NCI-H524 treated with DMSO at 0.1 percent for 48 hours (cell line): Measurements from ENCODE around the gene CCR8.
"Not testable (repeated sequence)": the region's sequence is repeated elsewhere in the genome, so short reads cannot be mapped to it uniquely, and the experiment has no call there.

Experiments
- DNase-seq: peaks from one replicate; lab custom pipeline; 2025; lab: John Stamatoyannopoulos, UW

Gene CCR8

GRCh38 chr3:39315420-39315819 lies 14.1 kb upstream of the CCR8 start:
- DNase-seq, result no peak

- DNase-seq, result no peak
Measured at GRCh38 chr3:39317571-39318169, 11.8 kb upstream of the CCR8 start.

DNA sequence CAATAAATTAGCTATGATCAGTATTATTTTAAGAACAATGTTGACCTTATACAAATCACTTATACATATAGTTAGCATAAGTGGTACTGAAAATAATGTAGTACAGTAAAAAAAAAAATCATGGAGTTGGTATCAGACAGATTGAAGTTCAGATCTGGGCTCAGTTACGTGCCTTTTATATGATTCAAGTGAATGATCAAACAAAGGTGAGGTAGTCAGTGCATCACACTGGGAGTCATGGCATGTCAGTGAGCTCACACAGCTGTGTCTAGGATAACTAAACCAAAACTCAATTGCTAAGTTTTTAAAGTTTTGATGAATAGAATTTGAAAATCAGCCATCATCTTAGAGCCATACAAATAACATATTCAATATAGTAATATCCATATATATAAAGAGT lies 11.2 kb upstream of the CCR8 start:
- no peak for DNase-seq

DNA sequence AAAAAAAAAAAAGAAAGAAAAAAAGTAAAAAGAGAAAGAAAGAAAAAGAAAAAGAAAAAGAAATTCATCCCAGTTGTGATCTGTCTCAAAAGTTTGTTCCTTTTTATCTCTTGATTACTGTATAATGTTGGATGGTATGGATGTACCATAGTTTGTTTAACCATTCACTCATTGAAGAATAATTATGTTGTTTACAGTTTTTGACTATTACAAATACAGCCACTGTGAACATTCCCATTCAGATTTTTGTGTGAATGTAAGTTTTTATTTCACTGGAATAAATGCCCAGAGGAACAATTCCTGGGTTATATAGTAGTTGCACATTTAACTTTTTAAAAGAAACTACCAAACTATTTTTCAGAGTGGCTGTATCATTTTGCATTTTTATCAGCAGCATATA lies 10.3 kb upstream of the CCR8 start:
- no peak for DNase-seq

DNA sequence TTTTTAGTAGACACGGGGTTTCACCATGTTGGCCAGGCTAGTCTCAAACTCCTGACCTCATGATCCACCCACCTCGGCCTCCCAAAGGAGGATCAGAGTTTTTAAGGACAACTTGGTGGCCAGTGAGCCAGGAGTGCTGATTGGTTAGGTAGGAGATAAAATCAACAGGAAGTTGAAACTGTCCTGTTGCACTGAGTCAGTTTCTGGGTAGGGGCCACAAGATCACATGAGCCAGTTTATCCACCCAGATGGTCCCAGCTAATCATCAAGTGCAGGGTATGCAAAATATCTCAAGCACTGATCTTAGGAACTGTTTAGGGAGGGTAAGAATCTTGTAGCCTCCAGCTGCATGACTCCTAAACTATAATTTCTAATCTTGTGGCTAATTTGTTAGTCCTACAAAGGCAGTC lies 7.9 kb upstream of the CCR8 start:
- DNase-seq, result not testable (repeated sequence)

GRCh38 chr3:39322209-39322715 lies 7.2 kb upstream of the CCR8 start:
- DNase-seq, result not testable (repeated sequence)

DNA sequence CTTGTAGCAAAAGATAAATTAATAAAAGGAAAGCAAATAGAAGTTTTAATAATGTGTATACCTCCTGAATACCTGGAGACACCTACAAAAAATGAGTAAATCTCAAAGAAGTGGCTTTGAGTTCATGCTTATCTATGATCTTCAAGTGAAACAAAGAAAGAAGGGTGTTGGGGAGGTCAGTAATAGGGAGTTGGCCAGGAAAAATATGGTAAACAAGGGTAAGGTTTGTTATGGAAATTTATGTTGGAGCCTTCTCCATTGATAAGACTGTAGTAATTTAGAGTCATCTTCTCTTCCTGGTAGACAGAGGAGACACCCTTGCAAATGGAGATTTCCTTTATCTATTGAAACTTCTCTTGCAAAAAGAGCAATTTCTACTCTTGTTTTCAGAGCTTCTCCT lies 6.6 kb upstream of the CCR8 start:
- no peak for DNase-seq

GRCh38 chr3:39323494-39323893 lies 6.0 kb upstream of the CCR8 start:
- no peak for DNase-seq

GRCh38 chr3:39325236-39325635 lies 4.3 kb upstream of the CCR8 start:
- DNase-seq, result no peak

DNA sequence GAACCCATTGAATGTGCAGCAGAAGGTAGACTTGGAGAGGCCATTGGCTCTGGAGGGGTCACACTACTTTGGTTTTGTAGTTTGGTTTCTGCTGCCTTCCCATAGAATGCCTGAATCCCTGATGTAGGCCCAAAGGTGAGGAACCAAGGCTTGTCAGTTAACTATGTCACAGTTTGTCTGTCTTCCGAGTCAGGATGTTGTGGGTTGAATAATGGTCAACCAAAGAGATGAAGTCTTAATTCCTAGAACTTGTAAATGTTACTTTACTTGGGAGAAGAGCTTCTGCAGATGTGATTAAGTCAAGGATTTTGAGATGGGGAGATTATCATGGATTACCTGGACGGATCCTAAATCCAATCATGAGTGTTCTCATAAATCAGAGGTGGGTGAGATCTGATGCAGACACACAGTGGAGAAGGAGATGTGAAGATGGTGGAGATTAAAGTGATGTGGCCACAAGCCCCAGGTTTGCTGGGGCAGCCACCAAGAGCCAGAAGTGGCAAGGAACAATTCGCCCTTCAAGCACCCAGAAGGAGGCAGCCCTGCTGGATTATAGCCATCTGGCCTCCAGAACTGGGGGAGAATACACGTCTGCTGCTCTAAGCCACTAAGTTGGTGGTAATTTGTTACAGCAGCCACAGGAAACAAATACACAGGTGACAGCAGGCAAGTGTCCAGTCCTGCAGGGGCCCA lies 2.3 kb upstream of the CCR8 start:
- DNase-seq, result no peak

GRCh38 chr3:39327746-39328349 lies 1.7 kb upstream of the CCR8 start:
- DNase-seq, result no peak

- no peak for DNase-seq
Measured at GRCh38 chr3:39330824-39331223, 1.3 kb downstream of the CCR8 start.

- no peak for DNase-seq
Measured at GRCh38 chr3:39332525-39332924, 3.0 kb downstream of the CCR8 start.

GRCh38 chr3:39333607-39334006 lies 4.1 kb downstream of the CCR8 start:
- DNase-seq, result no peak

GRCh38 chr3:39334205-39334604 lies 4.7 kb downstream of the CCR8 start:
- no peak for DNase-seq

DNA sequence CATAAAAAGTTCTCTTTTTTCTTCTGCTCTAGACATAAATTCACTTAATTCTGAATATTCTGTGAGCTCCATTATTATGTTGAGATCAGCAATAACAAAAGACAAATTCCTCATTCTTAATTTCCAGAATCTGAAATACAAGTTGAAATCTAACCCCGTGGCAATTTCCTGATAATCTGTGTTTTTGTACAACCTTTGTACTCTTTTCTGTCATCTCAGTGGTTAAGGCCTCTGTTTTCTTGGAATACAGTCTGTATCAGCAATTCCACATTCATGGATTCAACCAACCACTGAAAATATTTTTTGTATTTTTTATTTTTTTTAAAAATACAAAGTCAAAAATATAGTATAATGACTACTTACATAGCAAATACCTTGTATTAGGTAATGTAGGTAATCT lies 8.7 kb downstream of the CCR8 start:
- no peak for DNase-seq

DNA sequence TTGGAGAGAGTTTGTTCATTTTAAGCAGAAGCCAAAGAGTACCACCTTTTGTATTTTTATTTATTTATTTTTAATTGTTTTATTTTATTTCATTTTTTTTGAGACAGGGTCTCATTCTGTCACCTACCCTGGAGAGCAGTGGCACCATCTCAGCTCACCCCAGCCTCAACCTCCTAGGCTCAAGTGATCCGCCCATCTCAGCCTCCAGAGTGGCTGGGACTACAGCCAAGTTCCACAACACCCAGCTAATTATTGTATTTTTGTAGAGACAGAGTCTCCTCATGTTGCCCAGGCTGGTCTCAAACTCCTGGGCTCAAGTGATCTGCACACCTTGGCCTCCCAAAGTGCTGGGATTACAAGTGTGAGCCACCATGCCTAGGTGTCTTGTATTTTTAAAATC lies 9.6 kb downstream of the CCR8 start:
- DNase-seq, result no peak

- no peak for DNase-seq
Measured at GRCh38 chr3:39343076-39343717, 13.7 kb downstream of the CCR8 start.

- no peak for DNase-seq
Measured at GRCh38 chr3:39343760-39344159, 14.3 kb downstream of the CCR8 start.

GRCh38 chr3:39344746-39345344 lies 15.3 kb downstream of the CCR8 start:
- DNase-seq, result no peak

DNA sequence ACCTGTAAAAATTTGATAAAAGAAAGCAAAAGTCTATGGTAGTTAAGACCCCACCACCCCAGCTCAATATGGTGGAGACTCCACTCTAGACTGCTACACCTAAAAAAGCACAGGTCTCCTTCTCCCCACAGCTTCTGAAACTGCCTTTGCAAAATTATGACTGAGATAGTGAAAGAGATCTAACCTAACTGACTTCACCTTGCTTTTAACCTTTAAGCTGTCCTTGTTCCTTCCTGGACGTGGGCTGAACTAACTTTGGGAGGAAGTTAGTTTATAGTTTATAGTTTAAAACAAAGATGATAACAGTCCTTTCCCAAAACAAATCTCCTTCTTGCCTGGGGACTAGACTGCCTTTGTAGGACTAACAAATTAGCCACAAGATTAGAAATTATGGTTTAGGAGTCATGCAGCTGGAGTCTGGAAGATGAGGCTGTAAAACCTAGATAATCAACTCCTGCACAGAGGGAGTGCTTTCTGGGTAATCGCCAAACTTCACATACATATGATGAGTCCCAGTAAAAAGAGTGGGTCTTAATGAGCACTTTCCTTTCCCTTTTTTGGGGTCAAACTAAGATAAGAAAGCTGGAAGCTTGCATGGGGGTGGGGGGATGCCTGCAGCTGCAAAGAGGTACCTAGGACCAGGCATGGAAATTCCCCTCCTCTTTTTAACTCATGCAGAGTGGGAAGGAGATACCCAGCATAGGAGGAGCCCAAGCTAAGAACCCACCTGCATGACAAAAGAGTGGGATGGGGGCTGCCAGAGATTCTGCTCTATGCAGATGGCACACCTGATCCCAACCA lies 17.5 kb downstream of the CCR8 start:
- no peak for DNase-seq

DNA sequence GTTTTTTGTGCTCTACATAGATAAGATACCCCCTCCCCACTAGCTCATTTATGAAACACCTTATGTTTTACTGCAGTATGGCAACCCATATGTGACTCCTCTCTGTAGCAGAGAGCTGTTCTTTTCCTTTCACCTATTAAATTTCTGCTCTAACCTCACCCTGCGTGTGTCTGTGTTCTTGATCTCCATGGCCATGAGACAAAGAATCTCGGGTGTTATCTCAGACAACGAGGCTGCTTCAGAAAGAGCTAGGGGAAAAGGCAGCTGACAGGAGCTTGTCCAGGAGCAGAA lies 18.0 kb downstream of the CCR8 start:
- no peak for DNase-seq
